GM23338 (cell line): Measurements from ENCODE around the gene MDM2.

Experiments
- CREB1 ChIP-seq: fragments of 250-450 bp; sonication (Bioruptor Pico); IDR thresholded peaks from 2 replicates; pipeline ENCODE4 v1.5.0; 2020; ENCODE audit warnings: low read depth, mild to moderate bottlenecking, moderate library complexity
- CTCF ChIP-seq, 2 experiments: fragments of 200-600 bp in 1 of 2; sonication (generic) in 1 of 2; conservative IDR thresholded peaks; 2 replicates each; pipeline versions ENCODE4 v1.5.1 to v1.6.1; 2016 to 2017; ENCODE audit warnings: antibody characterized with exemption in 2 of 2, low read depth in 2 of 2, mild to moderate bottlenecking in 2 of 2, moderate library complexity in 1 of 2
- EZH2 ChIP-seq: fragments of 200-600 bp; sonication (generic); IDR thresholded peaks from one replicate; pipeline ENCODE4 v1.8.0; 2017; ENCODE audit warnings: antibody characterized with exemption, mild to moderate bottlenecking, low read depth; ENCODE audit not compliant: unreplicated experiment
- REST ChIP-seq: IDR thresholded peaks from one replicate; pipeline ENCODE4 v1.6.1; 2018; ENCODE audit warnings: antibody characterized with exemption; ENCODE audit not compliant: unreplicated experiment

- no peak for TF ChIP-seq CTCF (conservative IDR thresholded peaks at IDR 0.05; ENCODE audit: low read depth in 2 of 2)
- TF ChIP-seq EZH2 = no peak
- no peak for TF ChIP-seq REST
- TF ChIP-seq CREB1 (CRISPR knock-in tag) = no peak
Observed at GRCh38 chr12:68865399-68866164, 57.6 kb downstream of the MDM2 start.
